GM12801 (cell line): Measurements from ENCODE around the gene WDR91.

Experiments
- CTCF ChIP-seq: IDR thresholded peaks from one replicate; pipeline ENCODE4 v1.5.1; 2011; ENCODE audit warnings: control low read depth; ENCODE audit not compliant: insufficient read length; ENCODE audit errors: extremely low read depth

The WDR91 gene

GRCh38 chr7:135232087-135232486, 20.8 kb upstream of the WDR91 start:
- TF ChIP-seq CTCF = no peak

GRCh38 chr7:135231686-135232085, 20.4 kb upstream of the WDR91 start:
- TF ChIP-seq CTCF = no peak

- TF ChIP-seq CTCF = no peak
These were observed 12.7 kb upstream of the WDR91 start for GRCh38 chr7:135224027-135224426.

GRCh38 chr7:135217645-135218509, 6.6 kb upstream of the WDR91 start:
- no peak for TF ChIP-seq CTCF

GRCh38 chr7:135215698-135216097, 4.4 kb upstream of the WDR91 start:
- no peak for TF ChIP-seq CTCF

GRCh38 chr7:135215180-135215579, 3.9 kb upstream of the WDR91 start:
- no peak for TF ChIP-seq CTCF

- no peak for TF ChIP-seq CTCF
These were observed 2.5 kb upstream of the WDR91 start for GRCh38 chr7:135213831-135214230.
